HepG2 (cell line): Measurements from ENCODE around the gene PRR29. TPM values are rescaled to one million over a fixed set of nuclear protein-coding genes. Genes with fewer than 3 reads are reported as not detected.

Experiments
- ATAC-seq: fragments of 200-7000 bp; cut with Tn5 transposase; 3 replicates; pipeline ENCODE4 v1.9.1; 2020; ENCODE audit warnings: mild to moderate bottlenecking, moderate library complexity
- BruUV-seq: library from RNA; stranded (reverse); fragments of 400-500 nt; replicated peaks from 2 replicates; lab custom pipeline; 2021; lab: Mats Ljungman, UMichigan
- CTCF ChIA-PET: fragments of 300-600 bp; formaldehyde crosslinking; extraction: SDS; loops from one replicate; lab custom pipeline; 2021; ENCODE audit warnings: low total read pairs, inconsistent platforms, low intra/inter-chr PET ratio; lab: Yijun Ruan, JAX
- POLR2A ChIA-PET: fragments of 350-600 bp; sonication (Branson Sonifier 250); formaldehyde crosslinking; loops from one replicate; lab custom pipeline; 2020; ENCODE audit warnings: antibody characterized with exemption, inconsistent platforms; lab: Yijun Ruan, JAX
- DNase-seq: peaks from one replicate; pipeline ENCODE4 v3.0.0-alpha.2; 2015; ENCODE audit warnings: low spot score
- FAIRE-seq: peaks from 3 replicates; lab custom pipeline; 2011; peaks lifted over from hg19 to GRCh38; lab: Jason Lieb, UNC
- H2AFZ ChIP-seq: one replicate; pipeline ENCODE4 v1.6.1; 2011; ENCODE audit warnings: low read length, inconsistent platforms
- H3K27ac ChIP-seq: fragments of 300-600 bp; 3 replicates; pipeline ENCODE4 v1.8.0; 2011; ENCODE audit warnings: mixed run types, mild to moderate bottlenecking, mixed read lengths, low read length, inconsistent platforms; ENCODE audit not compliant: insufficient read depth; ENCODE audit errors: extremely low read length
- H3K27me3 ChIP-seq, 2 experiments: fragments of 200-600 bp in 1 of 2; 2 replicates in 1 of 2; 3 replicates in 1 of 2; pipeline versions ENCODE4 v1.6.0 to v1.8.0; 2011; ENCODE audit warnings: low read length in 2 of 2, mild to moderate bottlenecking in 2 of 2, moderate library complexity in 2 of 2, inconsistent platforms in 1 of 2; ENCODE audit not compliant: insufficient read depth in 2 of 2, control insufficient read depth in 1 of 2
- H3K36me3 ChIP-seq, 2 experiments: fragments of 200-600 bp in 1 of 2; replicated peaks in 1 of 2; 2 replicates in 1 of 2; 3 replicates in 1 of 2; pipeline versions ENCODE4 v1.5.1 to v1.8.0; 2011; ENCODE audit warnings: low read length in 2 of 2, inconsistent platforms in 1 of 2; ENCODE audit not compliant: insufficient read depth in 2 of 2, control insufficient read depth in 1 of 2
- H3K4me1 ChIP-seq: 2 replicates; pipeline ENCODE4 v1.5.1; 2012; ENCODE audit warnings: low read length, inconsistent platforms; ENCODE audit not compliant: insufficient read depth
- H3K4me2 ChIP-seq: 2 replicates; pipeline ENCODE4 v1.6.0; 2011; ENCODE audit warnings: low read depth, low read length, inconsistent platforms
- H3K4me3 ChIP-seq, 3 experiments: fragments of 200-600 bp in 1 of 3; sonication (generic), shearing (Covaris generic) in 1 of 3; replicated peaks in 1 of 3; 2 replicates each; pipeline ENCODE4 v1.5.1; 2011 to 2016; ENCODE audit warnings: low read length in 3 of 3, inconsistent platforms in 2 of 3, low read depth in 2 of 3, mild to moderate bottlenecking in 2 of 3, control low read depth in 1 of 3, mixed read lengths in 1 of 3; ENCODE audit not compliant: insufficient read depth in 1 of 3
- H3K79me2 ChIP-seq: one replicate; pipeline ENCODE4 v1.6.1; 2011; ENCODE audit warnings: low read length, inconsistent platforms; ENCODE audit not compliant: insufficient read depth
- H3K9ac ChIP-seq: 2 replicates; pipeline ENCODE4 v1.6.0; 2011; ENCODE audit warnings: mild to moderate bottlenecking, low read depth, low read length, inconsistent platforms; ENCODE audit not compliant: insufficient read depth
- H3K9me3 ChIP-seq: 2 replicates; pipeline ENCODE4 v1.5.1; 2012; ENCODE audit warnings: mild to moderate bottlenecking, low read length
- H4K20me1 ChIP-seq: 2 replicates; pipeline ENCODE4 v1.6.0; 2011; ENCODE audit warnings: inconsistent platforms, mild to moderate bottlenecking, low read length, moderate library complexity; ENCODE audit not compliant: insufficient read depth
- ARNT ChIP-seq: fragments of 450-650 bp; IDR thresholded peaks from 2 replicates; pipeline ENCODE4 v1.6.1; 2017
- ATF2 ChIP-seq: sonication (generic); formaldehyde crosslinking; IDR thresholded peaks from 2 replicates; pipeline ENCODE4 v1.4.0; 2020; ENCODE audit warnings: missing genetic modification reagents
- CHD2 ChIP-seq: IDR thresholded peaks from 2 replicates; pipeline ENCODE4 v1.6.1; 2011; ENCODE audit warnings: low read depth, low read length, improper control_type of control experiment
- HBP1 ChIP-seq: IDR thresholded peaks from 2 replicates; pipeline ENCODE4 v1.6.1; 2016; ENCODE audit warnings: low read depth, control low read depth
- TIGD3 ChIP-seq: sonication (generic); formaldehyde crosslinking; IDR thresholded peaks from 2 replicates; pipeline ENCODE4 v1.5.1; 2020; ENCODE audit warnings: mild to moderate bottlenecking, missing genetic modification reagents, borderline replicate concordance
- ZBTB7B ChIP-seq: sonication (generic); formaldehyde crosslinking; IDR thresholded peaks from 2 replicates; pipeline ENCODE4 v1.4.0; 2020; ENCODE audit warnings: missing genetic modification reagents
- ZFP41 ChIP-seq: sonication (generic); formaldehyde crosslinking; IDR thresholded peaks from 2 replicates; pipeline ENCODE4 v1.4.0; 2020; ENCODE audit warnings: mild to moderate bottlenecking, missing genetic modification reagents, borderline replicate concordance
- ZNF44 ChIP-seq: sonication (generic); formaldehyde crosslinking; IDR thresholded peaks from 2 replicates; pipeline ENCODE4 v1.5.1; 2020; ENCODE audit warnings: mild to moderate bottlenecking, missing genetic modification reagents
- ZNF558 ChIP-seq: sonication (generic); formaldehyde crosslinking; IDR thresholded peaks from 2 replicates; pipeline ENCODE4 v1.9.0; 2022; ENCODE audit warnings: mild to moderate bottlenecking, missing genetic modification reagents, borderline replicate concordance
- ZNF577 ChIP-seq: sonication (generic); formaldehyde crosslinking; IDR thresholded peaks from 2 replicates; pipeline ENCODE4 v1.4.0; 2020; ENCODE audit warnings: mild to moderate bottlenecking, low read depth, missing genetic modification reagents, borderline replicate concordance
- WGBS: methylation state at CpG from one replicate; pipeline ENCODE4 v1.1.6; 2017; ENCODE audit warnings: low lambda C conversion rate; 5-methylcytosine and 5-hydroxymethylcytosine counted together
- in situ Hi-C: cut with HindIII; loops from 2 replicates; pipeline ENCODE4 v1.10.0; 2017; ENCODE audit warnings: low pct_unique_long_range_greater_than_20kb; ENCODE audit not compliant: extremely low pct_ligation_motif_present
- intact Hi-C: fragments of 100-400 bp; cut with micrococcal nuclease; formaldehyde crosslinking; loops from one replicate; pipeline ENCODE4 v1.10.0; 2022; ENCODE audit not compliant: unreplicated experiment
- polyA plus RNA-seq, 8 experiments: library from polyadenylated mRNA; depleted of rRNA in 3 of 8; stranded (reverse) in 7 of 8; unstranded in 1 of 8; fragments of >200 nt; fragmentation: Illumina TruSeq in 4 of 8; extraction: Trizol in 4 of 8; gene quantifications; 2 replicates each; pipeline versions ENCODE4 v1.2.1 to v1.2.3, GENCODE V29; 2011 to 2016; ENCODE audit warnings: low read depth in 4 of 8, missing spikeins in 1 of 8, mixed read lengths in 1 of 8; ENCODE audit not compliant: insufficient read depth in 1 of 8
- total RNA-seq, 5 experiments: library from RNA; depleted of rRNA; stranded (reverse); fragments of >200 nt; fragmentation: Illumina TruSeq; extraction: Trizol; gene quantifications; 2 replicates each; pipeline ENCODE4 v1.2.3, GENCODE V29; 2016; ENCODE audit warnings: low read depth in 1 of 5

PRR29 gene
- total and polyA plus RNA-seq, 2 of the 13 experiments (the other 11 are each of a cell fraction or from before 2014, with no cell fraction given), result 0.07 to 0.20 TPM

DNA sequence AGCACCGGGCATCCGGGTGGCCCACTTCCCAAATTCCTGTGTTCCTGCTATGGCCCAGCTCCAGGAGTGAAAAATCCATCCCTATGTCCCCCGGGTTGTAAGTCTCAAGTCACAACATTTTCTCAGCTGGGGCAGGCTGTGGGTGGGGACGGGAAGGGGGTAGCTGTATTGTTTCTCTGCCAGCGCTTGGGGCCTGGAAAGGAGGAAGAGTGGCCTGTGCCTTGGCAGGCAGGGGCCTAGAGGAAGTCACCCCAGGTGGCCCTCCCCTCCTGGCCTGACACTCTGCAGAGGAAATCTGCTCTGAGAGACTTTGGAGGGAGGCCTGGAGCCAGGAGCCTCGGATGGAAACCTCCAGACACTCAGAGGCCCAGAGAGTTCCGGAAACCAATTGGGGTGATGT lies 14.8 kb upstream of the PRR29 start:
- no TSS peak for BruUV-seq
- intact Hi-C loops (no loop called here), in situ Hi-C loops (no loop called here)
- Histone ChIP-seq H3K27me3 (peaks cover 10 to 45% of the 10 kb centered on the region in 2 experiments; a peak in 3 of 5 replicates), H3K79me2 (no peaks in the 10 kb centered on the region), H3K4me2 (no peak overlapping the region), H3K9ac (no peak overlapping the region), H3K36me3 (no peaks in the 10 kb centered on the region), H3K9me3 (peaks cover 8% of the 10 kb centered on the region), H3K4me1 (peaks cover 36% of the 10 kb centered on the region), H3K4me3 (no peak overlapping the region), H3K27ac (no peak overlapping the region), H4K20me1 (no peaks in the 10 kb centered on the region), H2AFZ (no peak overlapping the region)
- ATAC-seq (no peak), DNase-seq (no peak), FAIRE-seq (no peak)
- POLR2A ChIA-PET, result no interaction called here
- 31% methylated on average over 5 of the region's 7 CpGs for WGBS
- CTCF ChIA-PET, result no interaction called here
- no peak for TF ChIP-seq HBP1 (CRISPR knock-in tag)
- no peak for TF ChIP-seq CHD2
- no peak for TF ChIP-seq ZBTB7B (CRISPR knock-in tag)
- no peak for TF ChIP-seq ZFP41 (CRISPR knock-in tag)
- TF ChIP-seq ZNF44 (CRISPR knock-in tag), result no peak
- no peak for TF ChIP-seq ATF2 (CRISPR knock-in tag)
- TF ChIP-seq ZNF577 (CRISPR knock-in tag), result no peak
- TF ChIP-seq ARNT, result no peak
- TF ChIP-seq TIGD3, result no peak
- no peak for TF ChIP-seq ZNF558 (CRISPR knock-in tag)
